ACHN (cell line): Measurements from ENCODE around the gene RGS16.

ENCODE experiments used
- DNase-seq: peaks from one replicate; pipeline ENCODE4 v3.0.0-alpha.2; 2015
- in situ Hi-C: cut with HindIII; loops from 2 replicates; pipeline ENCODE4 v1.10.0; 2017; ENCODE audit warnings: low sequenced_read_pairs, low pct_ligation_motif_present, low pct_unique_long_range_greater_than_20kb

Gene RGS16

DNA sequence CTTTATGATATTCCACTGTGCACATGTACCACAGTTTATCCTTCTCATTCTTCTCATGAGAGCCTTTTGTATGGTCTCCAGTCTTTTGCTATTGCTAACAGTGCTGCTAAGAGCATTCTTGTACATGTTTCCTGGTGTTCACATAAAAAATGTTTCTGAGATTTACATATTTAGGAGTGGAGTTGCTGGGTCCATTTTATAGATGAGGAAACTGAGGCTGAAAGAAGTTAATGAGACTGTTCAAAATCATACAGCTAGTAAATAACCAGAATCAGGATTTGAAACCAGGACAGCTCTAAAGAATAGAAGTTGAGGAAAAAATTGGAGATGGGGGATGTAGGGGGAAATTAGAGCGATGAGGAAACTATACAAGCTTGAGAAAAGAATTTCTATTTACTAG is 27.8 kb upstream of the RGS16 start:
- no peak for DNase-seq
- in situ Hi-C loops, result no loop called here

DNA sequence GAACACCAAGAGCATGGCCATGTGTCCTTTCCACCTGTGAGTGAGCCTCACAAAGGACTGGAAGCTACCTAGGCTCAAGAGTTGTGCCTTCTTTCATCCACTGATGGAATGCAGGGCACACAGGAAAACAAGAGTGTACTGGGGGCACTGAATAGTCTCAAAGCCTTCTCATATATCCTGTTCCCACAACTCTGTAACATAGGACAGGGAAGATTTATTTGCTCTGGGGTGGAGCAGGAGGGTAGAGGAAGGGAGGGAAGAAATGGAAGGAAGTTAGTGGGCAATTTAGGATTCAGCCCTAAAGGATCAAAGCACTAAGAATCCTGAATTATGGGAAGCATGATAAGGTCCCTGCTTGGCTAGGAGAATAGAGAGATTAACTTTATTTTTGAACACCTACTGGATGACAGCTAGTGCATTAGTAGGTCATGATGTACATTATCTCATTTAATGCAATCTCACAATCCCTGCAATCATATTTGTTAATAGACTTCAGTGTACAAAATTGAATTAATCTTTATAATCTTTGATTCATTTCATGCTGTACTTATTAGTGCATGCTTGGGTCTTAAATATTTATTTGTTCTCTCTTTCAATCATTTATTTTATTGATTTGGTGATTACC is 27.0 kb upstream of the RGS16 start:
- no peak for DNase-seq
- in situ Hi-C loops, result no loop called here

DNA sequence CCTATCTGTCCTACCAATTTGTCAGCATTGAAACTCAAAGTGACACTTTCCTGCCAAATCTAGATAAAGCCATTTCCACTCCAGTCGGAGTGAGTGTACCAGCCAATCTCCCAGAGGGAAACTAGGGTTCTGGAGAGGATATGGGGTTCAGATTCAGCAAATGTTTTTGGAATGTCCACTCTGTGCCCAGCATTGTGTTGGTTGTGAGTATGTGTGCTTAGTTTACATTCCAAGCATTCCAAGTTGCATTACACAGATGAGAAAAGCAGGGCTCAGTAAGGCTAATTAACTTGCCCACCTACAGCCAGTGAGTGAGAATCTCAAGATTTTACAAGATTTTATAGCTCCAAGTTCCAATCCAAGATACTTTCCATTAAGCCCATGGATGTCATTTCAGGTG is 26.4 kb upstream of the RGS16 start:
- in situ Hi-C loops, result no loop called here
- no peak for DNase-seq

DNA sequence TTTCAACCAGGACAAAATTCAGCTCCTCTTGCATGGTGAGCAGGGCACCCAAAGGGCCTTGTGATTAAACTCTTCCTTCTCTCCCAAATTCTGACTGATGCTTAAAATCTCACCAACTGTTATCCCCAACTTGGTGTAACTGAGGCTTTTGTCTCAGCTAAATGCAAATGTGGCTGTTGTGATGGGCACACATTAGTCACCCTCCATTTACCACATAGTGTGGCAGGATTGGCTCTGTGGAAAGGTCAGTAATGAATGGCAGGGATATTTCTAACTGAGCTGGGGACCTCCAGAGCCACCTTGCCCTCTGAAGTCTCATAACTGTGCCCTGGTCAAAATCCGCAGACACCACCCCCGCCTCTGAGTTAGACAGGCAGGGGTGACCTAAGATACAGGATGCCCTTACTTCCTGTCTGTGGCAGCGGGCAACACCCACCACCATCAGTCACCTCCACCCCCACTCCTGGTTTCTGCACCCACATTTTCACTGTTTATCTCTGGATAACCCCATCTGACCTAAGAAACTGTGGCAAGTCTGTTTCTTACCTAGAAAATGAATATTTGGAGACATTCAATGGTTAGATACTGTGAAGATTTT is 25.4 kb upstream of the RGS16 start:
- no peak for DNase-seq
- in situ Hi-C loops, result no loop called here

DNA sequence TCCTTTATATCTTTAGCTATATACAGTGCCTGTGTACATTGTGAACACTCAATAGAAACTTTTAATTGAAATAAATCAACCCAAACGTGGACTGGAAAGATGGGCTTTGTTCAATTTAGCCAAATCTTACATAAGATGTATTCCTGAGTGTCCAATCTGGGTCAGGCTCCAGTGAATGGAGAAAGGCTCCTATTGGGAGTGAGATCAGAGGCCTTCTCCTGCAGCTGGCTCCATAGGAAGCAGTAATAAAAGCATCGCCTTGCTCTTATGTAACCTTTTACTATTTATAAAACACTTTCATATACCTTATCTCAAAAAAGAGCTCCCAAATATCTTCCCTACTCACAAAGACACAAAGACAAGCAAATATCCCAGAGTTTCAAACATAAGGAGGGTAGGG is 24.9 kb upstream of the RGS16 start:
- DNase-seq, result no peak
- in situ Hi-C loops, result no loop called here

DNA sequence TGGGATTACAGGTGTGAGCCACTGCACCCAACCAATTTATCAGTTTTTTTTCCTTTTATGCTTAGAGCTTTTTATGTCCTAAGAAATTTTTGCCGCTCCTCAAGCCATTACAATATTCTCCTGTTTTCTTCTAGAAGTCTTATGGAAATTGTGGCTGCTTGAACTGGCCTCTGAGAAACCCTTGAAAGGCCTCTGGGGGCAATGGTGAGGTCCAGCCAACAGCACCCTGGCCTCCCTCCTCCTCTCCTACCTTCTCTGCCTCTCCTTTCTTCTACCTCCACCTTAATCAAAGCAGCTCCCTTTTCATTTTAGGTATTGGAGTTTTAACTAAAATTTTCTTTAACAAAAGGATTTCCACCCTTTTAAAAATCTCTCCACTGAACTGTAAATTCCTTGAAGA is 24.5 kb upstream of the RGS16 start:
- in situ Hi-C loops, result no loop called here
- DNase-seq, result no peak

DNA sequence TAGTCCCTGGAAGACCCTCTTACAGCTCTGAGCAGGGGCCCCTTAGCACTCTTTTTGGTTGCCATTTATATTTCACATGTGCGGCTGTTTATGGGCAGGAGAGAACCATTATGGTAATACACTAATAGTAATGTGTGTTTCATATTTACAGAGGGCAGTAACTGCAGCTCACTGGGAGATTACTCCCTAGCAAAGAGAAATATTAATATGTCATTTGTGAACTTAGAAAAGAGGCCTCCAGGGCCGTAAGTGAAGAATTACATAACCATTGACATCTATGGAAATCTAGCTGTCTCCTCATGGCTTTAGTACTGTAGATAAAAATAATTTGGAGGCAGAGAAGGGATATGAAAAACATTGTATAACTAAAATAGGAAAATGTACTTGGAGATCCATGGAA is 23.4 kb upstream of the RGS16 start:
- in situ Hi-C loops, result no loop called here
- DNase-seq, result no peak

DNA sequence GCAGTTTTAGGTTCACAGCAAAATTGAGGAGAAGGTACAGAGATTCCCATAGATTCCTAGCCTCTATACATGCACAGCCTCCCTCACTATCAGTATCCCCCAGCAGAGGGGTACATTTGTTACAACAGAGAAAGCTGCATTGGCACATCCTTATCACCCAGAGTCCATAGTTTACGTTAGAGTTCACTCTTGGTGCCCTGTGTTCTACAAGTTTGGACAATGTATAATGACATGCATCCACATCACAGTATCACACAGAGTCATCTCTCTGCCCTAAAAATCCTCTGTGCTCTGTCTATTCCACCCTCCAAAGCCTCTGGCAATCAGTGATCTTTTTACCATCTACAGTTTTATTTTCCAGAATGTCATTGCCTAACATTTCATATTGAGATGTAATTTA is 22.3 kb upstream of the RGS16 start:
- DNase-seq, result no peak
- in situ Hi-C loops, result no loop called here

DNA sequence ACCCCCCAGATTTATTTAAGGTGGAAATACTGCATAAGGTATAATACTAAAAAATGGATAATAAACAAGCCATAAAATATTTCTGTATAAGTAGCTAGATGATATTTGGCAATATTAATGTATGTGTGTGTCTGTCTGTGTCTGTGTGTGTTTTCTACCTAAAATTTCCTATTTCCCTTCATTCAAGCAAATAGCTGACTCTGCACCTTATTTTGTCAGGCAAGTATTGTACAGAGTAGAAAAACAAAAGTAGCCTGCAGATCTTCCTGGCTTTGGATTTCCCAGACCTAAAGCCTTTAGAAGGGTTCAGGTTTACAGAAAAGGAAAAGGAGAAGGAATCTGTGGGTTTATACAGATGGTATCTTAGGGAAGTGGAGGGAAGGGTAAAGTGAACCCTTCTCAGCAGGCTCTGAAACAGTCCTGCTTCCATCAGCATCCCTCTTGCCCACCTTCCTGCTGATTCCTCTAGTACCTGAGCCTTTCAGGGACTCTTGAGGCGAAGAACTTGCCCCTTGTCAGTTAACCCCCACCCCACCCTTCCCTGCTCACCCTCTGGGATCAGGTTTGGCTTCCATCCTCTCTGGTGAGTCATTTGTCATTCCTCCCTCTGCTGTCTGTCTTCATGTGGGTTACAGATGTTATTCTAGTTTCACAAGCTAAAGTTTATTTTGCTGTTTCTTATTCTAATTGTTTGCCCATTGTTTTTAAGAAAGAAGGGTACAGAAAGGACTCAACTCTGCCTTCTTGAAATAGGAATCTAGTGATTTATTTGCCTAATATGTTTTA is 21.7 kb upstream of the RGS16 start:
- in situ Hi-C loops, result no loop called here
- DNase-seq, result no peak

DNA sequence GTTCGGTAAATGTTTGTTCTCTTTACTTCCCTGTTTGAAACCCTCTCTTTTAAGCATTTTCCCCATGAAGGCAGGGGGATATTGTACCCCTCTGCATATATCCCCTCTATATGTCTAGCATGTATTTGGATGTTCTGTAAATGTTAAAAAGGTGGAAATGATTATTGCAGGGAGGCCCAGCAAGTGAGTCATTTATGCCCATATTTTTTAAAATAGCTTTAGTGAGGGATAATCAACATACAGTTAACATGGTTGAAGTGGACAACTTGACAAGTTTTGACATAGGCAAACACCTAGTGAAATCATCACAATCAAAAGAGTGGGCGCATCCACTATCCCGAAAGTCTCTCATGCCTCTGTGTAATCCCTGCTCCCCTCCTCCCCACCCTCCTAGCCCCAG is 20.8 kb upstream of the RGS16 start:
- in situ Hi-C loops, result no loop called here
- DNase-seq, result no peak

DNA sequence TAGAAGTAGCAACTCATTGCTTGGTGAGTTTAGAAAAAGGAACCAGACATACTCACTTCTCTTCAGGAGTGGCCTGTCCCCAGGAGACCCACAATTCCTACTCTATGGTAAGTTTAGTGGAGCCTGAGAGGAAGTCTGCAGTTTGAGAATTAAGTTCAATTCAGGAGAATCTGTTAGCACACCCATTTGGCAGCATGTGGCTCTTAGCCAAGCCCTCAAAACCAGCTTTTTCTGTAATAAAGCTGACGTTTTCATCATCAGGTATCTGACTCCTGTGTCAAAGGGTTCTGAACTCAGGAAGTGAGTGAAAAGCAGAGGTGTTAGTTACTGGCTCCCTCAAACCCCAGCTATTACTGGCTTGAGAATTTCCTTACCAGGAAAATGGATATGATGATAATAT is 20.4 kb upstream of the RGS16 start:
- DNase-seq, result no peak
- in situ Hi-C loops, result no loop called here

DNA sequence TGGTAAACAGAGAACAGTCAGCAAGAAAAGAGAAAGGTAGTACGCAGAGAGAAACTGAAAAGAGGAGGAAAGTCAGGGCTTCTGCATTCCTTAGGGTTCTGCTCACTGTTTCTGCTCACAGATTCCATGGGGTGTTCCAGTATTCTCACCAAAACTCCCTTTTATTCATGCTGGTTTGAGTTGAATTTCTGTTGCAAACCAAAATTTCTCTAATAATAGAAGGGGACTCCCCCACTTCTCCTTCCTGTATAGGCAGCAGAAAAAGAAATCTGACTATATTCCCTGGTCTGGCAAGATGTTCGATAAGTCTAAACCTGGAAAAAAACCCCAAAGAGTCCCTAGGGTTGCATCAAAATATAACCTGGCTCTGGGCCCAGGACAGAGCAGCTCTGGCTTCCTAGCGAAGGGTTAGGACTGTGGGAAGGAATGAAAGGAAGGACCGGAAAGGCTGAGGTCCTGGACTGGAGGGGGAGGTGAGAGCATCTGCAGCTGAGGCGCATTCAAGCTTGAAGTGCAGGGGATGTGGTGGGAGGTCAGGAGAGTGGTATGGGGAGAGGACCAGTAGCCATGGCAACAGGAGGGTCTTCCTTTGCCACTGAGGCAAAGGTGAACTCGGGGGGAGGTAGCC is 18.8 kb upstream of the RGS16 start:
- DNase-seq, result no peak
- in situ Hi-C loops, result no loop called here

DNA sequence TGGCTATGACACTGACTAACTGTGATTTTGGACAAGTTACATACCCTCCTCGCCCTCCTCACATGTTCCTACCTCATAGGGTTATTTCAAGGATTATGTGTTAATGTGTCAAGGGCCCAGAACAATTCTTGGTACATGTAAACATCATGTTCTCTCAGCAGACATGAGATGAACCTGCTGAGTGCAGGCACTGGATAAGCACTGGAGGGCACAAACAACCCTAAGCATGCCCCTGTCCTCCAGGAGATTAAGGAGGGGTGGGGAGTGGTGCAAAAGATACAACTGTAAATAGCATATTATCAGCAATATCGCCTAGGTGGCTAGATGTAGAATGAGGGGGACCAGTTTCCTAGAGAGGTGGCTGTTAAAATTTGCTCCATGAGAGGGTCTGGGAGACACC is 17.7 kb upstream of the RGS16 start:
- in situ Hi-C loops, result no loop called here
- no peak for DNase-seq

DNA sequence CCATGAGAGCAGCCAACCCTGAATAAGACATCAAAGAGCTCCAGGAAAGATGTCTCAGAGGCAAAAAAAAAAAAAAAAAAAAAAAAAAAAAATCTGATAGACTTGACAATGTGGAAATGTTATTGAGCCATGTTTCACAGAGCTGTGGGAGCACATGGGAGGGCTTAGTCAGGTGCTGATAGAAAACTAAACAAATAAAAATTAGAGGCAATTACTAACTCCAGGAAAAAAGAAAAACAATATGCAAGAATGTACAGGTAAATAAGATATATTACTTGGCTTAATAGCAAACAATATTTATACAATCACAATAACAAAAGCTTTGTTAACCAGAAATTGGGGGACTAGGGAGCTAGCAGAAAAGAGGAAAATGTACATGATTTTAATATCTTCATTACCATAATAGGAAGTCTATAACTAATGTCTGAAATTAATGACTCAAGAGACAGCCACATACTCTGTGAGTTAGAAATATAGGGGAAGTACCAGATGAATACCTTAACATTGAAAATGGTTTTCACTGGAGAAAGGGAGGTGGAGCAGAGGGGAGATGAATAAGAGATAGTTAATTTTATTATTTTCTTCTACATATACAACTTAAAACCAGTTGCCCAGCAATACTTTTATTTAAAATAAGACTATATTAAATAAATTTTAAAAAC is 16.9 kb upstream of the RGS16 start:
- DNase-seq, result no peak
- in situ Hi-C loops, result no loop called here

DNA sequence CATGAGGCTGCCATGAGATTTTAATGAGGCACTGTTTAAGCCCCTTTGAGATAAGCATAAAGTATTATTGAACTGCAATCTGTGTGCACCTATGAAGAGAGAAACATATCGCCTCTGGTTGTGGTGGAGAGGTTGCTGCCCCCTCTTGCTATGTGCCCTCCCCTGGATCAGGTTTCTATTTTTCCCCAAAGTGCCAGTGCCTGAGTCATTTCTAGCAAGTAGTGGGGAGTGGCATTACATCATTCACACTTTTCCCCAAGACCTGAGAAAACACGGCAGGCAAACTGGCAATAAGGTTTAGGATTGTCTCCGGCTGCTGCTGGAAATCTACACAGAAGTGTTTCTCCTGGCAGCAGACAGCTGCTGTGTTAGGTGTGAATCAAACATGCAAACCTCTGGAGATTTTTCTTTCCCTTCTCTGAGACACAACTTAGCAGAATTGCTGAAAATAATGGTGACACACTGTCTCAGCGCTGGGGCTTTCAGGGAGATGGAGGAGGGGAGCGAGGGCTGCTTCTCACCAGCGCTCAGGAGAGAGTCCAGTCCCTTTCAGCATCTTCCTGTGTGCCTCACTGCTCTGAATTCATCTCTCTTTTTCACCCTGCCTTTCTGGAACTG is 13.7 kb upstream of the RGS16 start:
- in situ Hi-C loops, result no loop called here
- no peak for DNase-seq

DNA sequence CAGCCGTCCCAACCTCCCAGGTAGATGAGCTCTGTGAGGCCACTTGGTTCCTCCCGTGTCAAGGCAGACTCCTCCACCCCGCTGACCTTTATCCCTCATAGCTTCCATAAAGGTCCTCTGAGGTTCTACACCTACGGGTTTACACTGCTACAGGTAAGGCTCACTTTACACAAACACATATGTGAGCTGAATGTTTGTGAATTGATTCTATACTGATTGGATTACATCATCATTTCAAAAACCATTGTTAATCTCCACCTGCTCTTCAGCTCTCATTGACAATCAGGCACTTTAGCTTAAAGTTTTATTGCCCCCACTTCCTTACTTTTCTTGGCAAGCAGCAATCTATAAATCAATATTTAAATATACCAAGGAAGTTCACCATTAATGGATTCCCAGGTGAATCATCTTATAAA is 12.8 kb upstream of the RGS16 start:
- DNase-seq, result no peak
- in situ Hi-C loops, result no loop called here

DNA sequence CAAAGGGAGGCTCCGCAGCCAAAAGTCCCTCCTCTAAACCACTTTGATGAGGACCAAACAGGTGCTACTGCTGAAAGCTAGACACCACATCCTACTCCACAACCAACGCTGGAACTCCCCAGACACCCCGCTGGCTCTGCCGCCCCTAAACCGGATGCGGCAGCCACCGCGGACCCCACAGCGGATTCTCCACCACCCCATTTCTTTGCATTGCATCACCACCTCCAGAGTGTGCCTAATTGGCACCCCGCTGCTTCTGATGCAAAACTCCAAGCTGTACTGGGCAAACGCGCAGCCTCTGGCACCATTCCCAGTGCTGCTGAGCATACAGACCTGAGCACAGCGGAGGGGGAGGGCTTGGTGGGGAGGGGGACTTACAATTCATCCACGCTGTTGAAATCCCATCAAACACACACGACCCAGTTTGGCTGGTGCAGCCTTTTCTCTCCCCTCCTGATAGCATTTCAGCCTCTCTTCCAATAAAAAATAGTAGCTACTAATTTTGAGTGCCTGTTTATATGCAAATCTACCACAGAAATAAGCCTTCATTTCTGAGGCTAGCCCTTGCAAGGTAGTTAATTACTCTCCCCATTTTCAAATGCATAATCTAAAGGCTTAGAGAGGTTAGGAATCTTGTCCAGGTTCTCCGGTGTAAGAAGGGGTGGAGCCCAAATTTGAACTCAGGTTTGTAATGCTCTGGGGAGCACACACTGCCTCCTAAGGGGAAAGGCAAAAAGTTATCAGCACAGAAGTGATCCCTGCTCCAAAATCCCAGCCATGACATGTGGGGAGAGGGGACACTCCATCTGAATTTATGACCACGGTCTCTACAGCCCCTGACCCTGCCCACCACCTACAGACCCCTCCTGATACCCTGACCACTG is 12.2 kb upstream of the RGS16 start:
- DNase-seq, result no peak
- in situ Hi-C loops, result no loop called here
